PC-9 (cell line): ENCODE measurements around the gene OTOP2. TPM values are rescaled to one million over a fixed set of nuclear protein-coding genes. Genes with fewer than 3 reads are reported as not detected.

Source experiments
- BruUV-seq: library from RNA; stranded (reverse); fragments of 400-500 nt; replicated peaks from 2 replicates; lab custom pipeline; 2021; lab: Mats Ljungman, UMichigan
- CTCF ChIA-PET: fragments of 300-600 bp; sonication (Branson Sonifier 250); formaldehyde crosslinking; loops from one replicate; lab custom pipeline; 2022; ENCODE audit warnings: antibody characterized with exemption; lab: Charles Lee
- POLR2A ChIA-PET: fragments of 300-600 bp; sonication (Branson Sonifier 250); formaldehyde crosslinking; loops from one replicate; lab custom pipeline; 2022; ENCODE audit warnings: antibody characterized with exemption; ENCODE audit not compliant: unreplicated experiment; lab: Charles Lee
- DNase-seq, 2 experiments: peaks; one replicate each; pipeline versions ENCODE4 v3.0.0 to v3.0.0-alpha.2; 2015 to 2022; ENCODE audit warnings: mixed read lengths in 1 of 2
- H2AFZ ChIP-seq: fragments of 200-600 bp; sonication (generic); 2 replicates; pipeline ENCODE4 v1.8.1; 2017; ENCODE audit warnings: antibody characterized with exemption
- H3F3A ChIP-seq: fragments of 200-600 bp; sonication (generic); 2 replicates; pipeline ENCODE4 v1.8.1; 2017; ENCODE audit warnings: antibody characterized with exemption, mild to moderate bottlenecking, low read depth; ENCODE audit not compliant: insufficient read depth
- H3K27ac ChIP-seq: fragments of 200-600 bp; sonication (generic); 2 replicates; pipeline ENCODE4 v1.6.1; 2016; ENCODE audit warnings: mixed run types
- H3K27me3 ChIP-seq: fragments of 200-600 bp; sonication (generic); 2 replicates; pipeline ENCODE4 v1.6.1; 2016; ENCODE audit warnings: low read depth, mixed run types; ENCODE audit not compliant: insufficient read depth
- H3K36me3 ChIP-seq: fragments of 200-600 bp; sonication (generic); 2 replicates; pipeline ENCODE4 v1.6.1; 2016; ENCODE audit warnings: low read depth, mixed run types
- H3K4me1 ChIP-seq: fragments of 200-600 bp; sonication (generic); replicated peaks from 2 replicates; pipeline ENCODE4 v1.6.1; 2016; ENCODE audit warnings: mixed run types; ENCODE audit not compliant: insufficient read depth
- H3K4me2 ChIP-seq: fragments of 200-600 bp; sonication (generic); 2 replicates; pipeline ENCODE4 v1.6.1; 2017; ENCODE audit warnings: mixed run types
- H3K4me3 ChIP-seq: fragments of 200-600 bp; sonication (generic); 2 replicates; pipeline ENCODE4 v1.6.1; 2016; ENCODE audit warnings: mixed run types
- H3K79me2 ChIP-seq: fragments of 200-600 bp; sonication (generic); 2 replicates; pipeline ENCODE4 v1.6.1; 2017; ENCODE audit warnings: low read depth, mixed run types
- H3K9me2 ChIP-seq: fragments of 200-600 bp; sonication (generic); 2 replicates; pipeline ENCODE4 v1.8.1; 2017; ENCODE audit warnings: mild to moderate bottlenecking; ENCODE audit not compliant: insufficient read depth
- H3K9me3 ChIP-seq: fragments of 200-600 bp; sonication (generic); 2 replicates; pipeline ENCODE4 v1.8.1; 2016; ENCODE audit warnings: low read depth; ENCODE audit not compliant: insufficient read depth
- H4K20me1 ChIP-seq: fragments of 200-600 bp; sonication (generic); 2 replicates; pipeline ENCODE4 v1.8.1; 2017; ENCODE audit not compliant: insufficient read depth
- EZH2 ChIP-seq: fragments of 200-600 bp; sonication (generic); IDR thresholded peaks from 2 replicates; pipeline ENCODE4 v1.8.0; 2017; ENCODE audit warnings: antibody characterized with exemption, low read depth
- intact Hi-C: fragments of 100-400 bp; cut with micrococcal nuclease; formaldehyde crosslinking; loops from one replicate; pipeline ENCODE4 v1.10.0; 2022; ENCODE audit not compliant: unreplicated experiment
- total RNA-seq: library from RNA; stranded (reverse); gene quantifications from 2 replicates; pipeline ENCODE4 v1.2.3, GENCODE V29; 2021
- TF ChIP-seq, protein P1 (sequence below): fragments of 200-600 bp; sonication (generic); conservative IDR thresholded peaks from 2 replicates; pipeline ENCODE4 v1.6.1; 2017; ENCODE audit warnings: mixed run types, antibody characterized with exemption, mild to moderate bottlenecking, moderate library complexity

Gene OTOP2
- total RNA-seq, 1 experiment from 2014 or later = not detected

GRCh38 chr17:74901353-74902135 lies 22.5 kb upstream of the OTOP2 start:
- Histone ChIP-seq H4K20me1 (no peaks in the 10 kb centered on the region), H3K79me2 (no peaks in the 10 kb centered on the region), H2AFZ (no peak overlapping the region), H3F3A (no peaks in the 10 kb centered on the region), H3K36me3 (no peaks in the 10 kb centered on the region), H3K27ac (no peak overlapping the region), H3K27me3 (peaks cover 20% of the 10 kb centered on the region), H3K4me3 (no peak overlapping the region), H3K9me3 (no peaks in the 10 kb centered on the region), H3K4me1 (no peaks in the 10 kb centered on the region), H3K4me2 (no peak overlapping the region), H3K9me2 (no peaks in the 10 kb centered on the region)
- BruUV-seq = no TSS peak
- POLR2A ChIA-PET = no interaction called here
- intact Hi-C loops = no loop called here
- CTCF ChIA-PET = no interaction called here
- TF ChIP-seq, protein P1, sequence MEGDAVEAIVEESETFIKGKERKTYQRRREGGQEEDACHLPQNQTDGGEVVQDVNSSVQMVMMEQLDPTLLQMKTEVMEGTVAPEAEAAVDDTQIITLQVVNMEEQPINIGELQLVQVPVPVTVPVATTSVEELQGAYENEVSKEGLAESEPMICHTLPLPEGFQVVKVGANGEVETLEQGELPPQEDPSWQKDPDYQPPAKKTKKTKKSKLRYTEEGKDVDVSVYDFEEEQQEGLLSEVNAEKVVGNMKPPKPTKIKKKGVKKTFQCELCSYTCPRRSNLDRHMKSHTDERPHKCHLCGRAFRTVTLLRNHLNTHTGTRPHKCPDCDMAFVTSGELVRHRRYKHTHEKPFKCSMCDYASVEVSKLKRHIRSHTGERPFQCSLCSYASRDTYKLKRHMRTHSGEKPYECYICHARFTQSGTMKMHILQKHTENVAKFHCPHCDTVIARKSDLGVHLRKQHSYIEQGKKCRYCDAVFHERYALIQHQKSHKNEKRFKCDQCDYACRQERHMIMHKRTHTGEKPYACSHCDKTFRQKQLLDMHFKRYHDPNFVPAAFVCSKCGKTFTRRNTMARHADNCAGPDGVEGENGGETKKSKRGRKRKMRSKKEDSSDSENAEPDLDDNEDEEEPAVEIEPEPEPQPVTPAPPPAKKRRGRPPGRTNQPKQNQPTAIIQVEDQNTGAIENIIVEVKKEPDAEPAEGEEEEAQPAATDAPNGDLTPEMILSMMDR = no peak
- TF ChIP-seq EZH2 = no peak
- no peak for DNase-seq

GRCh38 chr17:74903034-74903433 lies 21.0 kb upstream of the OTOP2 start:
- ChIA-PET POLR2A (interaction anchor here (0.6 kb wide), 1 partner anchor 74 kb away, joined by 5 read pairs; no protein-coding TSS in a partner anchor), CTCF (interaction anchor here (0.8 kb wide), 1 partner anchor 29 kb away, joined by 4 read pairs; no protein-coding TSS in a partner anchor)
- Histone ChIP-seq H3K27ac (no peak overlapping the region), H3K4me3 (no peak overlapping the region), H3K36me3 (no peaks in the 10 kb centered on the region), H3K79me2 (no peaks in the 10 kb centered on the region), H3K9me2 (no peaks in the 10 kb centered on the region), H4K20me1 (no peaks in the 10 kb centered on the region), H3K9me3 (no peaks in the 10 kb centered on the region), H3F3A (peaks cover 8% of the 10 kb centered on the region; the same call in 1 of the 2 replicates), H3K27me3 (0 out of 2 replicates have a peak, but pooled peaks cover 16% of the 10 kb centered on the region), H3K4me2 (no peak overlapping the region), H2AFZ (no peak overlapping the region), H3K4me1 (peaks cover 9% of the 10 kb centered on the region)
- no TSS peak for BruUV-seq
- intact Hi-C loops = no loop called here
- DNase-seq = no peak
- TF ChIP-seq, protein P1 = no peak
- no peak for TF ChIP-seq EZH2

- H3K79me2 ChIP-seq = no peaks in the 10 kb centered on the region
- H3K36me3 ChIP-seq = no peaks in the 10 kb centered on the region
- no peak overlapping the region for H3K4me2 ChIP-seq
- peaks cover 11% of the 10 kb centered on the region; the same call in 1 of the 2 replicates for H3F3A ChIP-seq
- peaks cover 15% of the 10 kb centered on the region for H3K4me1 ChIP-seq
- no peaks in the 10 kb centered on the region for H3K9me2 ChIP-seq
- CTCF ChIA-PET = interaction anchor here (0.8 kb wide), 1 partner anchor 29 kb away, joined by 4 read pairs; no protein-coding TSS in a partner anchor
- BruUV-seq = no TSS peak
- no peak for TF ChIP-seq EZH2
- TF ChIP-seq, protein P1 = no peak
- 0 out of 2 replicates have a peak, but pooled peaks cover 16% of the 10 kb centered on the region for H3K27me3 ChIP-seq
- no peak overlapping the region for H3K27ac ChIP-seq
- H4K20me1 ChIP-seq = no peaks in the 10 kb centered on the region
- H3K9me3 ChIP-seq = no peaks in the 10 kb centered on the region
- no peak overlapping the region for H2AFZ ChIP-seq
- no peak overlapping the region for H3K4me3 ChIP-seq
- POLR2A ChIA-PET = no interaction called here
- DNase-seq = no peak
- intact Hi-C loops = no loop called here
Measured at GRCh38 chr17:74903671-74904070, 20.4 kb upstream of the OTOP2 start.
